ENCODE data around the gene ZPBP. TPM values are rescaled to one million over a fixed set of nuclear protein-coding genes. Genes with fewer than 3 reads are reported as not detected.

ZPBP gene
- total and polyA plus RNA-seq, 2 donors (not counting 3 experiments of a cell fraction or from before 2014, with no cell fraction given), result not detected

GRCh38 chr7:49995681-49996080 is 97.4 kb downstream of the ZPBP start:
- H3K27me3 ChIP-seq (ENCODE audit: control insufficient read depth in 2 of 2, insufficient read depth in 2 of 2, low read length in 2 of 2), result no peaks in the 10 kb centered on the region
- BruUV-seq (replicated peaks), result no TSS peak
- DNase-seq (ENCODE audit: low read depth, low spot score) (no peak), FAIRE-seq (no peak)
- H4K20me1 ChIP-seq (replicated peaks; ENCODE audit: control insufficient read depth, extremely low read depth, insufficient read depth, low read length), result no peaks in the 10 kb centered on the region
- H3K36me3 ChIP-seq (ENCODE audit: control insufficient read depth in 2 of 2, extremely low read depth in 1 of 2, insufficient read depth in 2 of 2, low read length in 2 of 2), result no peaks in the 10 kb centered on the region
- H3K4me2 ChIP-seq (ENCODE audit: insufficient read depth, low read length), result no peak overlapping the region
- ChIA-PET POLR2A (no interaction called here), CTCF (no interaction called here)
- no peak overlapping the region for H2AFZ ChIP-seq (ENCODE audit: low read depth, low read length)
- H3K9ac ChIP-seq (replicated peaks; ENCODE audit: extremely low read depth, insufficient read depth, low read length), result no peak overlapping the region
- H3K27ac ChIP-seq (ENCODE audit: insufficient read depth, low read depth, low read length), result no peak overlapping the region
- TF ChIP-seq POLR2AphosphoS5 (IDR thresholded peaks at IDR 0.05; ENCODE audit: insufficient read depth, low read depth, low read length) (no peak), MYC (IDR thresholded peaks at IDR 0.05; ENCODE audit: low read depth, low read length) (no peak), CTCF (IDR thresholded peaks at IDR 0.05; ENCODE audit: extremely low read depth in 1 of 2, insufficient read depth in 1 of 2, low read depth in 1 of 2, low read length in 2 of 2) (no peak), GATA2 (IDR thresholded peaks at IDR 0.05; ENCODE audit: insufficient read depth, insufficient read length, low read depth, low read length) (no peak), JUN (IDR thresholded peaks at IDR 0.05; ENCODE audit: borderline replicate concordance, insufficient read depth, insufficient read length, low read depth) (no peak), MAX (IDR thresholded peaks at IDR 0.05; ENCODE audit: insufficient read depth, insufficient read length) (no peak), POLR2A (IDR thresholded peaks at IDR 0.05; ENCODE audit: low read depth, low read length) (no peak), FOS (IDR thresholded peaks at IDR 0.05; ENCODE audit: borderline replicate concordance, insufficient read depth, low read length) (no peak), EZH2 (IDR thresholded peaks at IDR 0.05; ENCODE audit: borderline replicate concordance, low read depth, low read length, severe bottlenecking) (no peak)
- no peaks in the 10 kb centered on the region for H3K9me1 ChIP-seq (replicated peaks; ENCODE audit: control insufficient read depth, extremely low read depth, insufficient read depth, low read length)
- intact Hi-C loops (cut with micrococcal nuclease), result no loop called here
- H3K9me3 ChIP-seq (replicated peaks; ENCODE audit: control insufficient read depth, insufficient read depth, low read length), result no peaks in the 10 kb centered on the region
- no peaks in the 10 kb centered on the region for H3K4me1 ChIP-seq (ENCODE audit: control insufficient read depth, extremely low read depth, insufficient read depth, low read length)
- no peaks in the 10 kb centered on the region for H3K79me2 ChIP-seq (ENCODE audit: control insufficient read depth, insufficient read depth, low read length)
- dilution Hi-C loops (cut with MboI; ENCODE audit: extremely low pct_ligation_motif_present, low sequenced_read_pairs), result no loop called here
- H3K4me3 ChIP-seq (replicated peaks in 1 of 3; ENCODE audit: insufficient read depth in 1 of 3, low read depth in 1 of 3, low read length in 3 of 3), result no peak overlapping the region

All from endothelial cell of umbilical vein (primary cell).